H1 (cell line): ENCODE results near the gene CCDC88A. TPM values are rescaled to one million over a fixed set of nuclear protein-coding genes. Genes with fewer than 3 reads are reported as not detected.

Source experiments
- CTCF ChIA-PET: fragments of 300-600 bp; sonication (Branson Sonifier 250); formaldehyde crosslinking; loops from one replicate; lab custom pipeline; 2021; ENCODE audit not compliant: partially characterized antibody; lab: Charles Lee
- POLR2A ChIA-PET: fragments of 300-600 bp; sonication (Branson Sonifier 250); formaldehyde crosslinking; loops from one replicate; lab custom pipeline; 2021; ENCODE audit warnings: inconsistent platforms; ENCODE audit not compliant: partially characterized antibody; lab: Charles Lee
- DNase-seq, 2 experiments: peaks; one replicate each; pipeline versions ENCODE4 v3.0.0 to v3.0.0-alpha.2; 2010 to 2022; ENCODE audit warnings: low spot score in 2 of 2, low read depth in 1 of 2, mixed read lengths in 1 of 2
- FAIRE-seq: peaks from 2 replicates; lab custom pipeline; 2011; peaks lifted over from hg19 to GRCh38; lab: Jason Lieb, UNC
- H2AFZ ChIP-seq: 2 replicates; pipeline ENCODE4 v1.8.1; 2012; ENCODE audit warnings: low read length, inconsistent platforms
- H2AK5ac ChIP-seq: 2 replicates; pipeline ENCODE4 v1.6.1; 2013; ENCODE audit warnings: low read depth, low read length
- H2BK120ac ChIP-seq: replicated peaks from 2 replicates; pipeline ENCODE3; 2013; ENCODE audit warnings: low read depth, low read length, inconsistent platforms
- H2BK12ac ChIP-seq: 2 replicates; pipeline ENCODE4 v1.6.1; 2013; ENCODE audit warnings: low read depth, low read length
- H2BK15ac ChIP-seq: 2 replicates; pipeline ENCODE4 v1.6.1; 2013; ENCODE audit warnings: low read length
- H2BK20ac ChIP-seq: 2 replicates; pipeline ENCODE4 v1.6.1; 2013; ENCODE audit warnings: low read length
- H2BK5ac ChIP-seq: 2 replicates; pipeline ENCODE4 v1.6.1; 2013; ENCODE audit warnings: low read depth, low read length
- H3K14ac ChIP-seq: 2 replicates; pipeline ENCODE4 v1.6.1; 2013; ENCODE audit warnings: inconsistent platforms; ENCODE audit not compliant: insufficient read length
- H3K18ac ChIP-seq: 2 replicates; pipeline ENCODE4 v1.6.1; 2013; ENCODE audit warnings: low read length; ENCODE audit errors: extremely low read depth
- H3K23ac ChIP-seq: 2 replicates; pipeline ENCODE4 v1.6.1; 2013; ENCODE audit warnings: inconsistent platforms; ENCODE audit not compliant: insufficient read length
- H3K23me2 ChIP-seq: 2 replicates; pipeline ENCODE4 v1.6.1; 2013; ENCODE audit warnings: low read depth, low read length
- H3K27ac ChIP-seq: 2 replicates; pipeline ENCODE4 v1.6.1; 2011; ENCODE audit warnings: low read depth, low read length, inconsistent platforms
- H3K27me3 ChIP-seq, 4 experiments: replicated peaks in 1 of 4; 1 replicate in 1 of 4; 2 replicates in 3 of 4; pipeline versions ENCODE4 v1.6.1 to v1.8.1; 2011 to 2013; ENCODE audit warnings: low read length in 3 of 4, mild to moderate bottlenecking in 3 of 4, inconsistent platforms in 2 of 4, mixed read lengths in 2 of 4, moderate library complexity in 1 of 4; ENCODE audit not compliant: control insufficient read depth in 3 of 4, insufficient read depth in 3 of 4; ENCODE audit errors: extremely low read depth in 1 of 4
- H3K36me3 ChIP-seq, 4 experiments: 2 replicates each; pipeline versions ENCODE4 v1.6.1 to v1.8.1; 2011 to 2013; ENCODE audit warnings: mild to moderate bottlenecking in 4 of 4, low read length in 3 of 4, moderate library complexity in 2 of 4, control low read depth in 1 of 4, inconsistent platforms in 1 of 4; ENCODE audit not compliant: insufficient read depth in 4 of 4, control insufficient read depth in 2 of 4
- H3K4ac ChIP-seq: replicated peaks from 2 replicates; pipeline ENCODE3; 2013; ENCODE audit warnings: low read length, low read depth, mixed read lengths, inconsistent platforms; ENCODE audit not compliant: insufficient read length
- H3K4me1 ChIP-seq, 4 experiments: replicated peaks in 1 of 4; 1 replicate in 1 of 4; 2 replicates in 3 of 4; pipeline versions ENCODE4 v1.6.1 to v1.8.1; 2011 to 2013; ENCODE audit warnings: low read length in 3 of 4, inconsistent platforms in 2 of 4, mixed read lengths in 1 of 4; ENCODE audit not compliant: insufficient read depth in 4 of 4, control insufficient read depth in 3 of 4
- H3K4me2 ChIP-seq, 2 experiments: 2 replicates each; pipeline versions ENCODE4 v1.6.1 to v1.8.1; 2011 to 2013; ENCODE audit warnings: low read depth in 2 of 2, low read length in 2 of 2, control low read depth in 1 of 2, inconsistent platforms in 1 of 2, mild to moderate bottlenecking in 1 of 2; ENCODE audit not compliant: insufficient read depth in 1 of 2
- H3K4me3 ChIP-seq, 4 experiments: fragments of 200-600, 300-600 bp in 1 of 4; sonication (generic), shearing (Covaris generic), sonication (Bioruptor Twin) in 1 of 4; 2 replicates each; pipeline versions ENCODE4 v1.5.1 to v1.8.1; 2011 to 2016; ENCODE audit warnings: low read length in 4 of 4, low read depth in 3 of 4, control low read depth in 2 of 4, inconsistent platforms in 2 of 4, mild to moderate bottlenecking in 2 of 4, mixed read lengths in 1 of 4, moderate library complexity in 1 of 4; ENCODE audit not compliant: insufficient read depth in 2 of 4; ENCODE audit errors: extremely low read depth in 1 of 4
- H3K56ac ChIP-seq: replicated peaks from 2 replicates; pipeline ENCODE3; 2013; ENCODE audit warnings: low read depth, mild to moderate bottlenecking, mixed read lengths, low read length, inconsistent platforms; ENCODE audit not compliant: insufficient read length
- H3K79me1 ChIP-seq: 2 replicates; pipeline ENCODE4 v1.6.1; 2013; ENCODE audit warnings: low read depth, low read length, control low read depth
- H3K79me2 ChIP-seq, 2 experiments: 2 replicates each; pipeline versions ENCODE4 v1.6.1 to v1.8.1; 2012 to 2013; ENCODE audit warnings: low read length in 2 of 2, mild to moderate bottlenecking in 2 of 2, inconsistent platforms in 1 of 2; ENCODE audit not compliant: insufficient read depth in 2 of 2, control insufficient read depth in 1 of 2
- H3K9ac ChIP-seq, 4 experiments: replicated peaks in 1 of 4; 1 replicate in 1 of 4; 2 replicates in 3 of 4; pipeline versions ENCODE4 v1.6.1 to v1.8.1; 2011 to 2013; ENCODE audit warnings: low read depth in 3 of 4, low read length in 3 of 4, control low read depth in 2 of 4, mild to moderate bottlenecking in 2 of 4, moderate library complexity in 2 of 4, inconsistent platforms in 1 of 4; ENCODE audit errors: extremely low read depth in 1 of 4
- H3K9me3 ChIP-seq, 2 experiments: 2 replicates each; pipeline versions ENCODE4 v1.6.1 to v1.8.1; 2012 to 2013; ENCODE audit warnings: mild to moderate bottlenecking in 2 of 2, moderate library complexity in 2 of 2, control low read depth in 1 of 2, inconsistent platforms in 1 of 2, low read depth in 1 of 2, low read length in 1 of 2, mixed read lengths in 1 of 2; ENCODE audit not compliant: insufficient read depth in 2 of 2
- H4K20me1 ChIP-seq, 2 experiments: replicated peaks in 1 of 2; 2 replicates each; pipeline versions ENCODE3 to v1.8.1; 2011 to 2013; ENCODE audit warnings: inconsistent platforms in 2 of 2, low read length in 2 of 2, mild to moderate bottlenecking in 1 of 2; ENCODE audit not compliant: insufficient read depth in 2 of 2, control insufficient read depth in 1 of 2
- H4K5ac ChIP-seq: 2 replicates; pipeline ENCODE4 v1.6.1; 2013; ENCODE audit warnings: low read length, low read depth, mixed read lengths, inconsistent platforms; ENCODE audit not compliant: insufficient read length
- H4K8ac ChIP-seq: 2 replicates; pipeline ENCODE4 v1.8.0; 2013; ENCODE audit warnings: mild to moderate bottlenecking, moderate library complexity, low read length, inconsistent platforms; ENCODE audit not compliant: insufficient read depth; ENCODE audit errors: extremely low read depth
- H4K91ac ChIP-seq: replicated peaks from 2 replicates; pipeline ENCODE3; 2013; ENCODE audit warnings: low read length, mixed read lengths, inconsistent platforms; ENCODE audit not compliant: insufficient read length
- CHD2 ChIP-seq: IDR thresholded peaks from 2 replicates; pipeline ENCODE4 v1.6.1; 2012; ENCODE audit warnings: low read length, improper control_type of control experiment
- E2F6 ChIP-seq: IDR thresholded peaks from 2 replicates; pipeline ENCODE4 v1.6.1; 2012; ENCODE audit warnings: inconsistent platforms
- KDM1A ChIP-seq: fragments of 200-600, 300-600 bp; sonication (generic); IDR thresholded peaks from 2 replicates; pipeline ENCODE4 v1.7.1; 2016; ENCODE audit warnings: mild to moderate bottlenecking, low read length, borderline replicate concordance
- PHF8 ChIP-seq: fragments of 200-600 bp; sonication (generic); conservative IDR thresholded peaks from 2 replicates; pipeline ENCODE4 v1.7.1; 2012; ENCODE audit warnings: low read depth, mild to moderate bottlenecking, inconsistent platforms, low read length, moderate library complexity
- POLR2AphosphoS5 ChIP-seq: IDR thresholded peaks from 2 replicates; pipeline ENCODE4 v1.6.1; 2011; ENCODE audit warnings: low read depth, low read length
- SIRT6 ChIP-seq: IDR thresholded peaks from one replicate; pipeline ENCODE4 v1.7.1; 2012; ENCODE audit warnings: low read length, inconsistent platforms
- TAF7 ChIP-seq: optimal IDR thresholded peaks from 2 replicates; pipeline ENCODE3; 2011; ENCODE audit warnings: low read depth, mild to moderate bottlenecking, inconsistent platforms, low read length, moderate library complexity, borderline replicate concordance
- WGBS, 2 experiments: shearing (Covaris generic) in 1 of 2; methylation state at CpG; one replicate each; pipeline versions ENCODE4 v1.1.6 to v1.1.7; 2013 to 2015; ENCODE audit warnings: low lambda C conversion rate in 2 of 2, mixed read lengths in 2 of 2, inconsistent platforms in 1 of 2, low coverage in 1 of 2, missing lambda C conversion rate in 1 of 2; ENCODE audit not compliant: insufficient replicate concordance in 2 of 2, insufficient coverage in 1 of 2, insufficient read length in 1 of 2; ENCODE audit errors: extremely low coverage in 1 of 2, missing lambda C conversion rate in 1 of 2; 5-methylcytosine and 5-hydroxymethylcytosine counted together
- polyA plus RNA-seq, 7 experiments: library from polyadenylated mRNA; depleted of rRNA in 3 of 7; stranded (reverse) in 5 of 7; unstranded in 2 of 7; fragments of >200 nt in 5 of 7; fragments of 200-250 nt in 2 of 7; gene quantifications; 1 replicate in 5 of 7; 2 replicates in 1 of 7; 4 replicates in 1 of 7; pipeline versions ENCODE4 v1.2.1 to v1.2.3, GENCODE V29; 2011 to 2013; ENCODE audit warnings: missing spikeins in 2 of 7, mixed read lengths in 2 of 7
- total RNA-seq: library from RNA; stranded (reverse); fragmentation: NEBNext Ultra II Directional; extraction: Animal tissue kit (Norgen Biotek cat#: 25700); gene quantifications from 2 replicates; pipeline ENCODE4 v1.2.1, GENCODE V29; 2021

The CCDC88A gene
- total and polyA plus RNA-seq, 2 of the 8 experiments (the other 6 are each of a cell fraction or from before 2014, with no cell fraction given) = 27.0 to 98.0 TPM

- H3K9me3 ChIP-seq = no peaks in the 10 kb centered on the region
- H4K8ac ChIP-seq = no peak overlapping the region
- no peaks in the 10 kb centered on the region for H3K23me2 ChIP-seq
- H3K36me3 ChIP-seq = peaks cover 2 to 80% (median 22%) of the 10 kb centered on the region in 4 experiments; a peak in 7 of 8 replicates
- no peak overlapping the region for H2AFZ ChIP-seq
- no peak overlapping the region for H2BK15ac ChIP-seq
- 93% methylated on average over 1 of the region's 1 CpG; no CpG with 5 or more reads in 1 of the 2 experiments for WGBS, 2 experiments
- no peaks in the 10 kb centered on the region for H3K4me1 ChIP-seq
- H2BK20ac ChIP-seq = no peak overlapping the region
- no peak overlapping the region for H4K5ac ChIP-seq
- H3K27me3 ChIP-seq = no peaks in the 10 kb centered on the region
- no peak overlapping the region for H3K27ac ChIP-seq
- no peak overlapping the region for H3K18ac ChIP-seq
- H4K91ac ChIP-seq = no peak overlapping the region
- H3K79me2 ChIP-seq = no peaks in the 10 kb centered on the region
- H2BK5ac ChIP-seq = no peak overlapping the region
- no peak overlapping the region for H3K4me3 ChIP-seq
- H3K4me2 ChIP-seq = no peak overlapping the region
- H3K79me1 ChIP-seq = no peaks in the 10 kb centered on the region
- H3K56ac ChIP-seq = no peak overlapping the region
- H2BK12ac ChIP-seq = no peak overlapping the region
- no peak overlapping the region for H3K23ac ChIP-seq
- FAIRE-seq (no peak), DNase-seq (no peak)
- H3K4ac ChIP-seq = no peak overlapping the region
- CTCF ChIA-PET = interaction anchor here (0.7 to 1.7 kb wide), 2 partner anchors 23 to 157 kb away, joined by 3 to 6 read pairs; no protein-coding TSS in a partner anchor
- H2AK5ac ChIP-seq = no peak overlapping the region
- H4K20me1 ChIP-seq = no peaks in the 10 kb centered on the region
- no peak overlapping the region for H3K9ac ChIP-seq
- no peak overlapping the region for H2BK120ac ChIP-seq
- TF ChIP-seq KDM1A = no peak
- no peak for TF ChIP-seq SIRT6
- TF ChIP-seq TAF7 = no peak
- TF ChIP-seq POLR2AphosphoS5 = no peak
- no peak for TF ChIP-seq CHD2
- no peak for TF ChIP-seq PHF8
- no peak for TF ChIP-seq E2F6
- no peak overlapping the region for H3K14ac ChIP-seq
- POLR2A ChIA-PET = no interaction called here
These were observed 104.7 kb downstream of the CCDC88A start for GRCh38 chr2:55314985-55315384.
